ENCODE data around the gene OR10G4.
"Not testable (repeated sequence)": the region's sequence is repeated elsewhere in the genome, so short reads cannot be mapped to it uniquely, and the experiment has no call there.

Gene OR10G4

GRCh38 chr11:124012697-124013096 lies at the start of gene OR10G4:
OR10G4 (plus strand) TSS chr11:124012997; CDS start chr11:124015575, 2,578 bp downstream.
- Mint-ChIP-seq H3K9me3 (no peaks in the 10 kb centered on the region), H3K4me1 (no peaks in the 10 kb centered on the region), H3K4me3 (no peak within 1 kb of the TSS), H3K27me3 (no peaks in the 10 kb centered on the region), H3K27ac (no peak within 1 kb of the TSS), H3K36me3 (no peaks in the 10 kb centered on the region)
- CTCF ChIA-PET: no interaction called here
- no peak for DNase-seq

- CTCF ChIA-PET: no interaction called here
- Mint-ChIP-seq H3K4me3 (no peak overlapping the region), H3K27ac (no peak overlapping the region), H3K27me3 (no peaks in the 10 kb centered on the region), H3K9me3 (no peaks in the 10 kb centered on the region), H3K36me3 (no peaks in the 10 kb centered on the region), H3K4me1 (no peaks in the 10 kb centered on the region)
- DNase-seq: no peak
Observed at GRCh38 chr11:123973816-123974215, 39.0 kb upstream of the OR10G4 start.

GRCh38 chr11:123976770-123977560 lies 35.8 kb upstream of the OR10G4 start:
- CTCF ChIA-PET: no interaction called here
- H3K27ac Mint-ChIP-seq: no peak overlapping the region
- DNase-seq: no peak
- H3K4me1 Mint-ChIP-seq: no peaks in the 10 kb centered on the region
- no peaks in the 10 kb centered on the region for H3K36me3 Mint-ChIP-seq
- no peaks in the 10 kb centered on the region for H3K27me3 Mint-ChIP-seq
- no peak overlapping the region for H3K4me3 Mint-ChIP-seq
- no peaks in the 10 kb centered on the region for H3K9me3 Mint-ChIP-seq

GRCh38 chr11:123977731-123978347 lies 35.0 kb upstream of the OR10G4 start, which contains the start of gene OR10S1:
OR10S1 (minus strand) TSS chr11:123977781; CDS start chr11:123977664, 117 bp downstream.
- CTCF ChIA-PET: no interaction called here
- Mint-ChIP-seq H3K9me3 (no peaks in the 10 kb centered on the region), H3K36me3 (no peaks in the 10 kb centered on the region), H3K27ac (no peak within 1 kb of the TSS), H3K4me3 (no peak within 1 kb of the TSS), H3K27me3 (no peaks in the 10 kb centered on the region), H3K4me1 (no peaks in the 10 kb centered on the region)
- no peak for DNase-seq

- CTCF ChIA-PET: no interaction called here
- no peaks in the 10 kb centered on the region for H3K9me3 Mint-ChIP-seq
- no peaks in the 10 kb centered on the region for H3K4me1 Mint-ChIP-seq
- no peaks in the 10 kb centered on the region for H3K36me3 Mint-ChIP-seq
- DNase-seq: no peak
- no peak overlapping the region for H3K4me3 Mint-ChIP-seq
- H3K27me3 Mint-ChIP-seq: no peaks in the 10 kb centered on the region
- no peak overlapping the region for H3K27ac Mint-ChIP-seq
Observed at GRCh38 chr11:123979311-123979710, 33.5 kb upstream of the OR10G4 start.

GRCh38 chr11:123995119-123995518 lies 17.7 kb upstream of the OR10G4 start, which contains the start of gene OR10G6:
OR10G6 (minus strand) TSS chr11:123995161; CDS start chr11:123995161, 0 bp downstream.
- H3K9me3 Mint-ChIP-seq: no peaks in the 10 kb centered on the region
- DNase-seq: no peak
- no peaks in the 10 kb centered on the region for H3K27me3 Mint-ChIP-seq
- H3K27ac Mint-ChIP-seq: no peak within 1 kb of the TSS
- CTCF ChIA-PET: no interaction called here
- no peak within 1 kb of the TSS for H3K4me3 Mint-ChIP-seq
- no peaks in the 10 kb centered on the region for H3K4me1 Mint-ChIP-seq
- H3K36me3 Mint-ChIP-seq: no peaks in the 10 kb centered on the region

GRCh38 chr11:124015837-124016236 lies 3.0 kb downstream of the OR10G4 start:
- CTCF ChIA-PET, DNase-seq, H3K36me3 Mint-ChIP-seq, H3K4me1 Mint-ChIP-seq, H3K4me3 Mint-ChIP-seq, H3K9me3 Mint-ChIP-seq, H3K27me3 Mint-ChIP-seq, H3K27ac Mint-ChIP-seq: not testable (repeated sequence)

- DNase-seq: no peak
- CTCF ChIA-PET: no interaction called here
- Mint-ChIP-seq H3K36me3 (no peaks in the 10 kb centered on the region), H3K4me1 (no peaks in the 10 kb centered on the region), H3K4me3 (no peak within 1 kb of the TSS), H3K27ac (no peak within 1 kb of the TSS), H3K9me3 (no peaks in the 10 kb centered on the region), H3K27me3 (no peaks in the 10 kb centered on the region)
Observed at GRCh38 chr11:124026498-124026897, 13.7 kb downstream of the OR10G4 start, which contains the start of gene OR10G8. OR10G8 (plus strand) TSS chr11:124026798; CDS start chr11:124029623, 2,825 bp downstream.

GRCh38 chr11:124036666-124037065 lies 23.9 kb downstream of the OR10G4 start:
- H3K4me1 Mint-ChIP-seq: no peaks in the 10 kb centered on the region
- no peak for DNase-seq
- H3K9me3 Mint-ChIP-seq: no peaks in the 10 kb centered on the region
- H3K36me3 Mint-ChIP-seq: no peaks in the 10 kb centered on the region
- H3K27me3 Mint-ChIP-seq: no peaks in the 10 kb centered on the region
- CTCF ChIA-PET: no interaction called here
- no peak overlapping the region for H3K4me3 Mint-ChIP-seq
- H3K27ac Mint-ChIP-seq: no peak overlapping the region

- no peaks in the 10 kb centered on the region for H3K27me3 Mint-ChIP-seq
- CTCF ChIA-PET: no interaction called here
- no peaks in the 10 kb centered on the region for H3K4me1 Mint-ChIP-seq
- no peak for DNase-seq
- H3K4me3 Mint-ChIP-seq: no peak overlapping the region
- H3K27ac Mint-ChIP-seq: no peak overlapping the region
- H3K9me3 Mint-ChIP-seq: no peaks in the 10 kb centered on the region
- H3K36me3 Mint-ChIP-seq: no peaks in the 10 kb centered on the region
Observed at GRCh38 chr11:124039557-124039956, 26.8 kb downstream of the OR10G4 start.

GRCh38 chr11:124041254-124041653 lies 28.5 kb downstream of the OR10G4 start, which contains the start of gene OR10G7:
OR10G7 (minus strand) TSS chr11:124041325; CDS start chr11:124039001, 2,324 bp downstream.
- DNase-seq: no peak
- Mint-ChIP-seq H3K4me3 (no peak within 1 kb of the TSS), H3K27ac (no peak within 1 kb of the TSS), H3K27me3 (no peaks in the 10 kb centered on the region), H3K4me1 (no peaks in the 10 kb centered on the region), H3K36me3 (no peaks in the 10 kb centered on the region), H3K9me3 (no peaks in the 10 kb centered on the region)
- CTCF ChIA-PET: no interaction called here

- DNase-seq: no peak
- Mint-ChIP-seq H3K4me1 (no peaks in the 10 kb centered on the region), H3K36me3 (no peaks in the 10 kb centered on the region), H3K27me3 (no peaks in the 10 kb centered on the region), H3K9me3 (no peaks in the 10 kb centered on the region), H3K4me3 (no peak overlapping the region), H3K27ac (no peak overlapping the region)
- CTCF ChIA-PET: no interaction called here
Observed at GRCh38 chr11:124043420-124043819, 30.6 kb downstream of the OR10G4 start.

- no peaks in the 10 kb centered on the region for H3K36me3 Mint-ChIP-seq
- H3K27me3 Mint-ChIP-seq: no peaks in the 10 kb centered on the region
- no peaks in the 10 kb centered on the region for H3K4me1 Mint-ChIP-seq
- no peaks in the 10 kb centered on the region for H3K9me3 Mint-ChIP-seq
- H3K27ac Mint-ChIP-seq: no peak overlapping the region
- CTCF ChIA-PET: no interaction called here
- H3K4me3 Mint-ChIP-seq: no peak overlapping the region
- DNase-seq: no peak
Observed at GRCh38 chr11:124050748-124051147, 38.0 kb downstream of the OR10G4 start.

GRCh38 chr11:124052966-124053365 lies 40.2 kb downstream of the OR10G4 start:
- Mint-ChIP-seq H3K36me3 (no peaks in the 10 kb centered on the region), H3K27me3 (no peaks in the 10 kb centered on the region), H3K9me3 (no peaks in the 10 kb centered on the region), H3K27ac (no peak overlapping the region), H3K4me3 (no peak overlapping the region), H3K4me1 (no peaks in the 10 kb centered on the region)
- CTCF ChIA-PET: no interaction called here
- DNase-seq: no peak

Measured in activated naive CD4-positive, alpha-beta T cell treated with anti-CD3 and anti-CD28 coated beads, Interleukin-2, amount 10 ng/mL, durations not matched to agents 7 days and 5 days (primary cell).